Measurements from ENCODE around the gene LHPP.

The LHPP gene

GRCh38 chr10:124627866-124628675 lies 166.4 kb downstream of the LHPP start:
- no peak for TF ChIP-seq ZFP3 (CRISPR knock-in tag; IDR thresholded peaks at IDR 0.05)
- TF ChIP-seq BACH2 (CRISPR knock-in tag; IDR thresholded peaks at IDR 0.05; ENCODE audit: borderline replicate concordance): no peak
- TF ChIP-seq ZC3H10 (CRISPR knock-in tag; IDR thresholded peaks at IDR 0.05): no peak
- TF ChIP-seq OSR1 (CRISPR knock-in tag; IDR thresholded peaks at IDR 0.05): no peak
- TF ChIP-seq ARNTL (CRISPR knock-in tag; IDR thresholded peaks at IDR 0.05; ENCODE audit: borderline replicate concordance, low read depth): no peak
- TF ChIP-seq ZNF70 (CRISPR knock-in tag; IDR thresholded peaks at IDR 0.05): no peak
- TF ChIP-seq SNAI2 (CRISPR knock-in tag; IDR thresholded peaks at IDR 0.05): no peak
- no peak for TF ChIP-seq TOX (CRISPR knock-in tag; IDR thresholded peaks at IDR 0.05; ENCODE audit: borderline replicate concordance)
- TF ChIP-seq, protein P1, sequence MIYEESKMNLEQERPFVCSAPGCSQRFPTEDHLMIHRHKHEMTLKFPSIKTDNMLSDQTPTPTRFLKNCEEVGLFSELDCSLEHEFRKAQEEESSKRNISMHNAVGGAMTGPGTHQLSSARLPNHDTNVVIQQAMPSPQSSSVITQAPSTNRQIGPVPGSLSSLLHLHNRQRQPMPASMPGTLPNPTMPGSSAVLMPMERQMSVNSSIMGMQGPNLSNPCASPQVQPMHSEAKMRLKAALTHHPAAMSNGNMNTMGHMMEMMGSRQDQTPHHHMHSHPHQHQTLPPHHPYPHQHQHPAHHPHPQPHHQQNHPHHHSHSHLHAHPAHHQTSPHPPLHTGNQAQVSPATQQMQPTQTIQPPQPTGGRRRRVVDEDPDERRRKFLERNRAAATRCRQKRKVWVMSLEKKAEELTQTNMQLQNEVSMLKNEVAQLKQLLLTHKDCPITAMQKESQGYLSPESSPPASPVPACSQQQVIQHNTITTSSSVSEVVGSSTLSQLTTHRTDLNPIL (CRISPR knock-in tag; IDR thresholded peaks at IDR 0.05; ENCODE audit: low read depth): no peak
- TF ChIP-seq ESRRG (CRISPR knock-in tag; IDR thresholded peaks at IDR 0.05): no peak
- no peak for TF ChIP-seq TSHZ2 (CRISPR knock-in tag; IDR thresholded peaks at IDR 0.05)
- no peak for TF ChIP-seq TCF4 (CRISPR knock-in tag; IDR thresholded peaks at IDR 0.05; ENCODE audit: borderline replicate concordance)
- no peak for TF ChIP-seq ZNF8 (CRISPR knock-in tag; IDR thresholded peaks at IDR 0.05)
- TF ChIP-seq POU6F1 (CRISPR knock-in tag; IDR thresholded peaks at IDR 0.05; ENCODE audit: borderline replicate concordance, low read depth): no peak
- TF ChIP-seq ISL1 (CRISPR knock-in tag; IDR thresholded peaks at IDR 0.05): no peak
- TF ChIP-seq PPARA (CRISPR knock-in tag; IDR thresholded peaks at IDR 0.05; ENCODE audit: borderline replicate concordance): no peak
- TF ChIP-seq ZNF565 (CRISPR knock-in tag; conservative IDR thresholded peaks at IDR 0.05; ENCODE audit: low read depth): no peak
- ATAC-seq: no peak

GRCh38 chr10:124628676-124629021 lies 167.0 kb downstream of the LHPP start:
- TF ChIP-seq ESRRG (CRISPR knock-in tag; IDR thresholded peaks at IDR 0.05) (no peak), OSR1 (CRISPR knock-in tag; IDR thresholded peaks at IDR 0.05) (no peak), ZNF565 (CRISPR knock-in tag; conservative IDR thresholded peaks at IDR 0.05; ENCODE audit: low read depth) (no peak)
- no peak for ATAC-seq

- TF ChIP-seq SNAI2 (CRISPR knock-in tag; IDR thresholded peaks at IDR 0.05): no peak
- TF ChIP-seq, protein P2, sequence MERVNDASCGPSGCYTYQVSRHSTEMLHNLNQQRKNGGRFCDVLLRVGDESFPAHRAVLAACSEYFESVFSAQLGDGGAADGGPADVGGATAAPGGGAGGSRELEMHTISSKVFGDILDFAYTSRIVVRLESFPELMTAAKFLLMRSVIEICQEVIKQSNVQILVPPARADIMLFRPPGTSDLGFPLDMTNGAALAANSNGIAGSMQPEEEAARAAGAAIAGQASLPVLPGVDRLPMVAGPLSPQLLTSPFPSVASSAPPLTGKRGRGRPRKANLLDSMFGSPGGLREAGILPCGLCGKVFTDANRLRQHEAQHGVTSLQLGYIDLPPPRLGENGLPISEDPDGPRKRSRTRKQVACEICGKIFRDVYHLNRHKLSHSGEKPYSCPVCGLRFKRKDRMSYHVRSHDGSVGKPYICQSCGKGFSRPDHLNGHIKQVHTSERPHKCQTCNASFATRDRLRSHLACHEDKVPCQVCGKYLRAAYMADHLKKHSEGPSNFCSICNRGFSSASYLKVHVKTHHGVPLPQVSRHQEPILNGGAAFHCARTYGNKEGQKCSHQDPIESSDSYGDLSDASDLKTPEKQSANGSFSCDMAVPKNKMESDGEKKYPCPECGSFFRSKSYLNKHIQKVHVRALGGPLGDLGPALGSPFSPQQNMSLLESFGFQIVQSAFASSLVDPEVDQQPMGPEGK (CRISPR knock-in tag; IDR thresholded peaks at IDR 0.05; ENCODE audit: borderline replicate concordance): no peak
- TF ChIP-seq ZFP30 (CRISPR knock-in tag; IDR thresholded peaks at IDR 0.05): no peak
- no peak for TF ChIP-seq TSHZ2 (CRISPR knock-in tag; IDR thresholded peaks at IDR 0.05)
- TF ChIP-seq TCF4 (CRISPR knock-in tag; IDR thresholded peaks at IDR 0.05; ENCODE audit: borderline replicate concordance): no peak
- TF ChIP-seq, protein P3, sequence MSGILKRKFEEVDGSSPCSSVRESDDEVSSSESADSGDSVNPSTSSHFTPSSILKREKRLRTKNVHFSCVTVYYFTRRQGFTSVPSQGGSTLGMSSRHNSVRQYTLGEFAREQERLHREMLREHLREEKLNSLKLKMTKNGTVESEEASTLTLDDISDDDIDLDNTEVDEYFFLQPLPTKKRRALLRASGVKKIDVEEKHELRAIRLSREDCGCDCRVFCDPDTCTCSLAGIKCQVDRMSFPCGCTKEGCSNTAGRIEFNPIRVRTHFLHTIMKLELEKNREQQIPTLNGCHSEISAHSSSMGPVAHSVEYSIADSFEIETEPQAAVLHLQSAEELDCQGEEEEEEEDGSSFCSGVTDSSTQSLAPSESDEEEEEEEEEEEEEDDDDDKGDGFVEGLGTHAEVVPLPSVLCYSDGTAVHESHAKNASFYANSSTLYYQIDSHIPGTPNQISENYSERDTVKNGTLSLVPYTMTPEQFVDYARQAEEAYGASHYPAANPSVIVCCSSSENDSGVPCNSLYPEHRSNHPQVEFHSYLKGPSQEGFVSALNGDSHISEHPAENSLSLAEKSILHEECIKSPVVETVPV (CRISPR knock-in tag; IDR thresholded peaks at IDR 0.05): no peak
- no peak for TF ChIP-seq ZNF70 (CRISPR knock-in tag; IDR thresholded peaks at IDR 0.05)
- TF ChIP-seq BACH2 (CRISPR knock-in tag; IDR thresholded peaks at IDR 0.05; ENCODE audit: borderline replicate concordance): no peak
- TF ChIP-seq ZC3H10 (CRISPR knock-in tag; IDR thresholded peaks at IDR 0.05): no peak
- TF ChIP-seq ZNF8 (CRISPR knock-in tag; IDR thresholded peaks at IDR 0.05): no peak
- no peak for TF ChIP-seq ARNTL (CRISPR knock-in tag; IDR thresholded peaks at IDR 0.05; ENCODE audit: borderline replicate concordance, low read depth)
- TF ChIP-seq TOX (CRISPR knock-in tag; IDR thresholded peaks at IDR 0.05; ENCODE audit: borderline replicate concordance): no peak
- TF ChIP-seq OSR1 (CRISPR knock-in tag; IDR thresholded peaks at IDR 0.05): no peak
- TF ChIP-seq, protein P1 (CRISPR knock-in tag; IDR thresholded peaks at IDR 0.05; ENCODE audit: low read depth): no peak
- TF ChIP-seq ZFP3 (CRISPR knock-in tag; IDR thresholded peaks at IDR 0.05): no peak
- ATAC-seq: no peak
These were observed 167.8 kb downstream of the LHPP start for GRCh38 chr10:124629415-124629814.

All from SK-N-SH treated with all-trans-retinoic acid at 6 μM for 48 hours (cell line).